ENCODE data around the gene ATP7B.

DNA sequence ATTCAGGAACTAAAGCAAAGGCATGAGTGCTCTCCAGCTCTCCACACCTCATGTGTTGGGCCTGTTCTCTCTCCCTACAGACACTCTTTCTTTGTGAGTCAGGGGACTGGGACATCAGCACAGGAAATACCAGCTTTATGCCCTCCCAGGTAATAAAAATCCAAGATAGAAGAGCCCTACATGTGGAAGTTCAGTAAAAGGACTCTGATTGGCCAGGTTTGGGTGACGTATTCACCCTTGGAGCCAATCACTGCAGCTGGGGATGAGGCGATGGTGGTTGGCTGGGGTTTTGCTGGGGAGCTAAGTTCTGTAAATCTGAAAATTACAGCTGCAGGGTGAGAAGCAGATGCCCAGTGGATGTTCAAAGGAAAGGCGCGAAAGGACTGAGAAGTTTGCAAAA, 117.0 kb downstream of the ATP7B start:
- TF ChIP-seq TAF1 (IDR thresholded peaks at IDR 0.05; ENCODE audit: low read depth, low read length) = no peak
- TF ChIP-seq POLR2A (IDR thresholded peaks at IDR 0.05; ENCODE audit: low read depth, low read length) = no peak
- no peak for TF ChIP-seq POLR2AphosphoS5 (IDR thresholded peaks at IDR 0.05; ENCODE audit: low read depth, low read length)
